ENCODE measurements around the gene ROBO3. TPM values are rescaled to one million over a fixed set of nuclear protein-coding genes. Genes with fewer than 3 reads are reported as not detected.

ROBO3 gene
- total RNA-seq, 4 donors from 2014 or later, result 6.7 to 19.8 (median 10.1) TPM

DNA sequence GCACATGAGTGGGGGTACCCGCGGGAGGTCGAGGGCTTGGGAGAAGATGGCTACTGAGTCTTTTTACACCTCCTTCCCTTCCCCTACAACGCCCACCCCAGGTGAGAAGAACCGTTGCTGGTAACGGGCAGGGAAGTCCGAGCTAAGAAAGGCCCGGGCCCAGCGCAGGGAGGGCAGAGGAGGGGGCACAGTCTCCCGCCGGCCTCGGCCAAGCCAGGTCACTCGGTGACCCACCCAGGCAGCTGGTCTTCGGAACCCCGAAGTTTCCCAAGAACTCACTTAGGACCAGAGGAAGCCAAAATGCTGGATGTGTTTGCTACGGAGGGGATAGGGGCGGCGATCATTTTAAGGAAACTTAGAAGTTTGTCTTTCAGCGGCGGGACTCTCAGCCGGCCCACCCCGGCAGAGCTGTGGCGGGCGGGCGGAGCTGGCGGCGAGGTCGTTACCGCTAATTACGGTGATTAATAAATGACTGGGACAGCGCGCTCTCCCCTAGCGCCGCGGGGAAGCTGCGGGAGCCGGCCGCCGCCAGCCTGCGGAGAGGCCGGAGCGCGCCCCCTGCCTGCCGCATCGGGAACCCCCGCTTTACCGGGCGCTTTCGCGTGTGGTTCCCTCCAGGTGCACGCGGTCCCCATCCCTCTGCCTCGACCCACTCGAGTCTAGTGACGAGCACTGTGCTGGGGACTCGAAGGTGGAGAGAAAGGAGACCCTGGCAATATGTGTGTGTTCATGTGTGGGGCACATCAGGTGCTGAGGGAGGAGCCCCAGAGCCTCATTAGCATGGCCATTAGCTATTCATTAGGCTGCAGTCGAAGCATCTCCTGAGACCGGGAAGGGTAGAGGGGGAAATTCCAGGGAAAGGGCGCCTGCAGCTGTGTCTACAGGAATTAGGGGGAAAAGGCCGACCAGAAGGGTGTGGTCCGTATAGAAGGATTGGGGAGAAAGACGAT lies 945 bp downstream of the ROBO3 start:
- DNase-seq, result peak; percentile 48 to 52
- intact Hi-C loops (cut with DNase I), result loop anchor here (10.0 kb wide), 1 partner anchor 201 kb away; no protein-coding TSS in a partner anchor
- no peak for TF ChIP-seq POLR2A (IDR thresholded peaks at IDR 0.05)
- TF ChIP-seq, protein P1, sequence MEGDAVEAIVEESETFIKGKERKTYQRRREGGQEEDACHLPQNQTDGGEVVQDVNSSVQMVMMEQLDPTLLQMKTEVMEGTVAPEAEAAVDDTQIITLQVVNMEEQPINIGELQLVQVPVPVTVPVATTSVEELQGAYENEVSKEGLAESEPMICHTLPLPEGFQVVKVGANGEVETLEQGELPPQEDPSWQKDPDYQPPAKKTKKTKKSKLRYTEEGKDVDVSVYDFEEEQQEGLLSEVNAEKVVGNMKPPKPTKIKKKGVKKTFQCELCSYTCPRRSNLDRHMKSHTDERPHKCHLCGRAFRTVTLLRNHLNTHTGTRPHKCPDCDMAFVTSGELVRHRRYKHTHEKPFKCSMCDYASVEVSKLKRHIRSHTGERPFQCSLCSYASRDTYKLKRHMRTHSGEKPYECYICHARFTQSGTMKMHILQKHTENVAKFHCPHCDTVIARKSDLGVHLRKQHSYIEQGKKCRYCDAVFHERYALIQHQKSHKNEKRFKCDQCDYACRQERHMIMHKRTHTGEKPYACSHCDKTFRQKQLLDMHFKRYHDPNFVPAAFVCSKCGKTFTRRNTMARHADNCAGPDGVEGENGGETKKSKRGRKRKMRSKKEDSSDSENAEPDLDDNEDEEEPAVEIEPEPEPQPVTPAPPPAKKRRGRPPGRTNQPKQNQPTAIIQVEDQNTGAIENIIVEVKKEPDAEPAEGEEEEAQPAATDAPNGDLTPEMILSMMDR (IDR thresholded peaks at IDR 0.05), result peak; percentile 37 to 84 (median 60)
- 2 to 5% methylated on average over 25 to 57 of the region's 62 CpGs for WGBS, 2 donors
- Histone ChIP-seq H3K36me3 (no peaks in the 10 kb centered on the region), H3K27me3 (peaks cover 29% of the 10 kb centered on the region), H3K9me3 (no peaks in the 10 kb centered on the region), H3K4me3 (replicated peaks in 1 of 3) (peak overlapping the region in 1 of 3 donors; percentile 18), H3K27ac (no peak overlapping the region), H3K4me1 (peaks cover 20 to 46% of the 10 kb centered on the region in 2 donors)

DNA sequence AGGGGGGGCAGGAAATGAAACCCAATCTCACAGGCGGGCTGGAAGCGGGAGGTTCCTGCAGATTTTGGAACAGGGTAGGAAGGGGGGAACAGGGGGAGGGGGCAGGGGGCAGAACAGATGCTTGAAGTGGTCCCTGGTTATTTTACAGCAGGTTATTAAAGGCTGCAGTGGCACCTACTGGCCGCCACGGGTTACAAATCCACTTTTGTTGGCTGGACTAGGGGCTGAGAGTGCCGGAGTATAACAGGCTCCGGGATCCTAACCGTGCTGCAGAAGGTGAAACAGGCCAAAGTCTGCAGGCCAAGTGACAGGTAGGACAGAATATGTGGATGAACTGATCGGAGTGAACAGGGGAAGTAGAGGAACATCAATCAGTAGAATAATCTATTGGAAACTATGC lies 2.5 kb downstream of the ROBO3 start:
- H3K27ac ChIP-seq, result no peak overlapping the region
- WGBS, 2 donors, result 3 to 5% methylated on average over 8 of the region's 8 CpGs
- H3K9me3 ChIP-seq, result no peaks in the 10 kb centered on the region
- no peak for TF ChIP-seq POLR2A (IDR thresholded peaks at IDR 0.05)
- TF ChIP-seq, protein P1 (IDR thresholded peaks at IDR 0.05), result peak in 3 of 6 experiments; percentile 42 to 62 (median 43)
- no peaks in the 10 kb centered on the region for H3K36me3 ChIP-seq
- peaks cover 20 to 45% of the 10 kb centered on the region in 2 donors for H3K4me1 ChIP-seq
- peaks cover 29% of the 10 kb centered on the region for H3K27me3 ChIP-seq
- DNase-seq, result peak; percentile 43 to 44
- intact Hi-C loops (cut with DNase I), result loop anchor here (10.0 kb wide), 1 partner anchor 203 kb away; no protein-coding TSS in a partner anchor
- no peak overlapping the region for H3K4me3 ChIP-seq (replicated peaks in 1 of 3)

DNA sequence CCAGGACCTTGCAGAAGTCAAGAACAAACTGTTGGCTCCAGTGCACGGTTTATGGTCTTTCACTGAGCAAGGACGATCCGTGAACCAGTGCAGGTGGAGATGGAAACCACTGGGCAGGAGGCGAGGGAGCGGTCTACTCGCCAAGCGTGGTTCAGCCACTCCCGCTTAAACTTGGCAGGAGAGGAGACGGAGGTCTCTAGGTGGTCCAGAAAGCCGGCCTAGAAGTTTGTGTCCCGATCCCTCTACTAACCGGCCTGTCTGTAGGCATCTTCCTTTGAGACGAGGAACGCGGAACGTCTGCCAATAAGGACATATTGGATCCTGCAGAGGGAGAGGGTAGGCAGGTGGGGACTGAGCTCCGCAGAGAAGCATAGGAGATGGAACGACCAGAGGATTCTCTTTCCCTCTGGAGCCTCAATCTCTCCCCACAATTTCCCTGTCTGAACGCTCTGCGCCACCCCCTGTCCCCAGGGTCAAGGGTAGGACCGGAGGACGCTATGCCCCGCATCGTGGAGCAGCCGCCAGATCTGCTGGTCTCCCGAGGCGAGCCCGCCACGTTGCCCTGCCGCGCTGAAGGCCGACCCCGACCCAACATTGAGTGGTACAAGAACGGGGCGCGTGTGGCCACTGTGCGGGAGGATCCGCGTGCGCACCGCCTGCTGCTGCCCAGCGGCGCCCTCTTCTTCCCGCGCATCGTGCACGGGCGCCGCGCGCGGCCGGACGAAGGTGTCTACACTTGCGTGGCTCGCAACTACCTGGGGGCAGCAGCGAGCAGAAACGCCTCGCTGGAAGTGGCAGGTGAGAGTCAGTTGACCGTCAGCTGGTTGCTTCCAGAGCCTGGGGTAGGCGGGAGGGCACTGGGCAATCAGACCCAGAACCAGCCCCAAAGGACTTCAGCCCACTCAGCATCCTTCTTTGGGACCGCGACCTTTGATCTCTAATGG lies 3.4 kb downstream of the ROBO3 start:
- intact Hi-C loops (cut with DNase I), result loop anchor here (10.0 kb wide), 1 partner anchor 204 kb away; no protein-coding TSS in a partner anchor
- peak in 1 of 2 donors; percentile 31 for DNase-seq
- no peak for TF ChIP-seq POLR2A (IDR thresholded peaks at IDR 0.05)
- TF ChIP-seq, protein P1 (IDR thresholded peaks at IDR 0.05), result no peak
- peaks cover 29% of the 10 kb centered on the region for H3K27me3 ChIP-seq
- no peak overlapping the region for H3K4me3 ChIP-seq (replicated peaks in 1 of 3)
- WGBS, 2 donors, result 11 to 16% methylated on average over 21 to 24 of the region's 63 CpGs
- H3K9me3 ChIP-seq, result no peaks in the 10 kb centered on the region
- H3K36me3 ChIP-seq, result no peaks in the 10 kb centered on the region
- H3K27ac ChIP-seq, result no peak overlapping the region
- peaks cover 15 to 36% of the 10 kb centered on the region in 2 donors for H3K4me1 ChIP-seq

DNA sequence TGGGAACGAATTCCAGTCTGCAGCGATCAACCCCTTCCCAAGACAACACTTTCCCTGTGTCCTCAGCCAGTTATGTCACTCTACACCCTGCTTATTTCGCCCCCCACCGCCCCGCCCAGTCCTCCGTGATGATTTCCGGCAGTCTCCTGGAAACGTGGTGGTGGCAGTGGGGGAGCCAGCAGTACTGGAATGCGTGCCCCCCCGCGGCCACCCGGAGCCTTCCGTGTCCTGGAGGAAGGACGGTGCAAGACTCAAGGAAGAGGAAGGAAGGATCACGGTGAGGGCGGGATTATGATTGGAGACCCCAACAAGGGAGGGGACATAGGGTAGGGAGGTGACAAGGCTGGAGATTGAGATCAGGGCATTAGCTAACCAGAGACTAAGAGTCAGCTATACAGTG lies 4.1 kb downstream of the ROBO3 start:
- no peak for TF ChIP-seq POLR2A (IDR thresholded peaks at IDR 0.05)
- TF ChIP-seq, protein P1 (IDR thresholded peaks at IDR 0.05), result no peak
- Histone ChIP-seq H3K9me3 (no peaks in the 10 kb centered on the region), H3K4me1 (peaks cover 15 to 36% of the 10 kb centered on the region in 2 donors), H3K4me3 (replicated peaks in 1 of 3) (no peak overlapping the region), H3K27me3 (peaks cover 29% of the 10 kb centered on the region), H3K36me3 (no peaks in the 10 kb centered on the region), H3K27ac (no peak overlapping the region)
- DNase-seq, result no peak
- intact Hi-C loops (cut with DNase I), result loop anchor here (10.0 kb wide), 1 partner anchor 205 kb away; no protein-coding TSS in a partner anchor
- WGBS, 2 donors, result 3 to 6% methylated on average over 16 of the region's 16 CpGs

All from thyroid gland (tissue), 4 donors.